Posterior vena cava (tissue), 2 donors: ENCODE measurements around the gene TXNRD3. TPM values are rescaled to one million over a fixed set of nuclear protein-coding genes. Genes with fewer than 3 reads are reported as not detected.

Source experiments
- DNase-seq: peaks from one replicate; pipeline ENCODE4 v3.0.0-alpha.2; 2020; ENCODE audit warnings: low spot score
- intact Hi-C, 2 donors: fragments of 100-400 bp; cut with DNase I; formaldehyde crosslinking; loops; one replicate each; pipeline versions ENCODE4 v1.14.1 to v1.14.2; 2022 to 2023
- total RNA-seq, 2 donors: library from RNA; stranded (reverse); fragmentation: NEBNext Ultra II Directional; extraction: Animal tissue kit (Norgen Biotek cat#: 25700); gene quantifications; one replicate each; pipeline ENCODE4 v1.2.1, GENCODE V29; 2021
- donor health status: DM: yes; HTN: yes; CAD: no.
- donor health status: DM: yes; HTN: yes; CAD: no.

TXNRD3 gene
- total RNA-seq, 2 donors from 2014 or later = 7.4 to 12.1 TPM

GRCh38 chr3:126677862-126678503 is 23.1 kb upstream of the TXNRD3 start:
- DNase-seq = no peak
- intact Hi-C loops = loop anchor here (1.0 to 5.0 kb wide), 2 partner anchors 779 to 868 kb away; no protein-coding TSS in a partner anchor

- DNase-seq = no peak
- intact Hi-C loops = loop anchor here (5.0 kb wide), 1 partner anchor 780 kb away; no protein-coding TSS in a partner anchor
Observed at GRCh38 chr3:126676919-126677705, 22.2 kb upstream of the TXNRD3 start.

DNA sequence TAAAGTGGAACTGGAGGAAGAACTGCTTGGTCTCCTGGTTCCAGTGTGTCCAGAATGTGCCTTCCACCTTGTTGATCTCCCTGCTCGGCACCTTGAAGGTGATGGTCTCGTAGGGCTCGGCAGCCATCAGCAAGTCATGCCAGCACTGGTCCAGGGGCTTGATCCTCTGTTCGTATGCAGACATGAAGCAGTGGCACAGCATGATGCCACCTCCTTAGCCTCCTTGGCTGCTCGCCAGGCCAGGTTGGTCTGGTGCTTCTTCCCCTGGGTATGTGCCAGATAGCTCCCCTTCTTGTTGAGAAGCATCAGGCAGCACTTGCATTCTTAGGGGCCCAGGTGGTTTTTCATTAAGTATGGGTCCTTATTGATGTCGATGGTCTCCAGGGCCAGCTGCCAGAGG is 17.8 kb upstream of the TXNRD3 start:
- intact Hi-C loops = no loop called here
- DNase-seq = no peak

- intact Hi-C loops = no loop called here
- DNase-seq = no peak
Observed at GRCh38 chr3:126672340-126672739, 17.4 kb upstream of the TXNRD3 start.

GRCh38 chr3:126671521-126671920 is 16.6 kb upstream of the TXNRD3 start:
- intact Hi-C loops = no loop called here
- no peak for DNase-seq

- DNase-seq = no peak
- intact Hi-C loops = no loop called here
Observed at GRCh38 chr3:126668450-126669401, 13.8 kb upstream of the TXNRD3 start.

GRCh38 chr3:126667631-126668449 is 12.9 kb upstream of the TXNRD3 start:
- DNase-seq = no peak
- intact Hi-C loops = no loop called here

DNA sequence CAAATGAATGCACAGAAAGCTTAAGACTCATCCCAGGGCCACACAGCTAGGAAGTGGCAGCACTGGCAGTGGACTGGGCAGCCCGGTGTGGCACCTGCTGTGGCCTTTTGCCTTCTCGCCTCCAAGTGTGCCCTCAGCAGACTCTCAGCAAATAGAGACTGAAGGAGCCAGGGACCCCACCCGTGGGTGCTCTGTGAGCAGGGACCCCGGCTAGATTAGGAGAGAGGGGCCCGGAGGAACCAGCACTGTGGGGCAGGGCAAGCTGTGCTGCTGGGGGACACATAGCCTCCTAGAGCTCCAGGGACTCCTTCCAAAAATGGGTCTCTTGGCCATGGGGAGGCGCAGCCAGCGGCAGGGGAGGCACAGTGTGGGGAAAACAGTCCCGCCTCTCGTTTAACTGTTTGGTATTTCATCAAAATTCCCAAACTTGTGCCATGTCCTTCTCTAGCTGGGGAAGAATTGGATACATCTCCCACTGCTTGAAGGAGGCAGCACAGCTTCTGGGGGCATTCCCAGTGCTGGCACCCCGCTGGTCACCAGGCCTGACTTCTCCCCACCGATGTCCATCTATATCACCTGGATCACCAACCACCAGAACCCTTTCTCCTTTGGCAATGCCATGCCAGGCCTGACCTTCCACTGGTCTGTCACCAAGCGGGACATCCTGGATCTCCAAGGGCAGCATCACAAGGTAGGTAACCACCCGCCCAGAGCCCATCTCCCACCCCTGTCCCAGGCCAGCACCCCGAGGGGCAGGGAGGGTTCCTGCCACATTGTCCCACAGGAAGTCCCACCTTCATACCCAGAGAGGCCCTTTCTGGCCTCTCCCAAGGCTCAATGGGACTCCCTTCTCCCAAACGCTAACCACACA is 12.0 kb upstream of the TXNRD3 start:
- no peak for DNase-seq
- intact Hi-C loops = no loop called here

DNA sequence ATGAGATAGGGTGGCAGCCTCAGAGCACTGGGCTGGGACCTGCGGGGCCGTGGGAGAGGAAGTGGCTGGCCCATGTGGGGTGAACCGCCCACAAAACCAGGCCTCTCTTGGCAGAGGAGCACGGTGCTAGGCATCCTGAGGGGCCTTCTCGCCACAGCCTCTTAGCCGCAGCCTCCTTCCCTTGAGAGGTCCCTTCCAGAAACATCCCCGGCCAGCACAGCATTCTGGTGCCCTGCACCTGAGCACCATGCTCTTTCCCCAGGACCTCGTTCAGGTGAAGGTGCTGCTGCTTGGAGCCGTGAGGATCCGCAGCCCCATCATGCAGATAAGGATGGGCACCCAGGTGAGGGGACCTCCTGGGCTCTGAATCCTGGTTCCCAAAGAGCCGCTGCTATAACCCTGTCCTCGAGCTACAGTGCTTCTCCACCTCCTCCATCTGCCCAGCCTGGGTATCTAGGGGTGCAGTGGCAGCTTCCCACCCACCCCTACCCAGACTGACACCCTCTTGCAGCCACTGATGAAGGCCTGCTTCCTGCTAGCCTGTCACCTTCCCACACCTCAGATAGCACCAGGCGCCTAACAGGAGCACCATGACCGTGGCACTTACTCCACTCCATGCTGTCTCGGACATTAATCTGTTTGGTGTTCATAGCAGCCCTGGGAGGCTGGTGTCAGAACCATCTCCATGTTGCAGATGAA is 11.2 kb upstream of the TXNRD3 start:
- no peak for DNase-seq
- intact Hi-C loops = no loop called here

DNA sequence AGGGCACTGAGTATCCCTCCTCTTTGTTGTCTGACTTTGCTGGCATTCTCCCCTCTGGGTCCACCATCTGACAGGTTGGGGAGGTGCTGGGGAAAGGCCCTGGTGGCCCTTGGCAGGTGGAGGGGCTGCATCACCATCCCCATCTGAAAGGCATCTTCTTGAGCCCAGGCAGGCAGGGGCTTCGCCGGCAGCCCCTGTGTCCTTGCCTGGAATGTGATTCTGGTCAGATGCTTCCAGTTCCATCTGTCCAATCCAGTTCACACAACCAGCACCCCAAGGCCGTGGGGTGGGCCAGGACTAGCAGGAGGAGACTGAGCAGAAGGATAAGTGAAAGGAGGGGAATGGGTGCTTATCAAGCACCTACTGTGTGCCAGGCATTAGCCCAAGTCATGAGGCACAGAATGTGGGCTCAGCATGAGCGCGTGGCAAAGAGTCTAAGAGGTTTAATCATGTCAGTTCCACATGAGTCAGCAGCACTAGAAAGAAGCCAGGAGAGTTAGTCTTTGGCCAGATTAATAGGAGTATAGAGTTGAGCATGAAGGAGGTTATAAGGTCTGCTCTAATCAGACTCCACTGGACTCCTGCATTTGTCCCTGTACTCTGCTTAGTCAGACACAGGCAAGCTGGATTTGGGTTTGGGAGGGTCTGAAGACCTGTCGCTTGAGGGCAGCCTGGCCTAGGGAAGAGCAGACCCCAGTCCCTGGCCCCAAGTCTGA is 10.5 kb upstream of the TXNRD3 start:
- intact Hi-C loops = no loop called here
- DNase-seq = no peak

GRCh38 chr3:126664591-126665214 is 9.8 kb upstream of the TXNRD3 start:
- intact Hi-C loops = no loop called here
- no peak for DNase-seq

- intact Hi-C loops = no loop called here
- DNase-seq = no peak
Observed at GRCh38 chr3:126663750-126664149, 8.8 kb upstream of the TXNRD3 start.

GRCh38 chr3:126663257-126663656 is 8.3 kb upstream of the TXNRD3 start:
- DNase-seq = no peak
- intact Hi-C loops = no loop called here

GRCh38 chr3:126661532-126662364 is 6.8 kb upstream of the TXNRD3 start:
- intact Hi-C loops = no loop called here
- no peak for DNase-seq
